OCI-LY1 (cell line): ENCODE results near the gene GPR65.

Experiments used
- H2AFZ ChIP-seq: fragments of 200-600 bp; sonication (generic), shearing (Covaris generic); 2 replicates; pipeline ENCODE4 v1.6.0; 2014; ENCODE audit warnings: antibody characterized with exemption, mild to moderate bottlenecking, low read length
- H3F3A ChIP-seq: fragments of 200-600 bp; sonication (generic), shearing (Covaris generic); 2 replicates; pipeline ENCODE4 v1.6.0; 2014; ENCODE audit warnings: mild to moderate bottlenecking, antibody characterized with exemption, low read length, moderate library complexity; ENCODE audit not compliant: insufficient read depth
- H3K27ac ChIP-seq: fragments of 200-600 bp; sonication (generic); 2 replicates; pipeline ENCODE4 v1.5.1; 2014; ENCODE audit warnings: low read length, mixed run types, mild to moderate bottlenecking, low read depth; ENCODE audit not compliant: poor library complexity, severe bottlenecking
- H3K27me3 ChIP-seq: fragments of 200-600 bp; sonication (generic); 2 replicates; pipeline ENCODE4 v1.6.0; 2014; ENCODE audit warnings: antibody characterized with exemption, mild to moderate bottlenecking, low read length, moderate library complexity; ENCODE audit not compliant: insufficient read depth
- H3K36me3 ChIP-seq: fragments of 200-600 bp; sonication (generic); 2 replicates; pipeline ENCODE4 v1.6.1; 2014; ENCODE audit warnings: mild to moderate bottlenecking, antibody characterized with exemption, low read length, moderate library complexity, mixed read lengths; ENCODE audit not compliant: insufficient read depth
- H3K4me1 ChIP-seq: fragments of 200-600 bp; sonication (generic); 2 replicates; pipeline ENCODE4 v1.5.1; 2014; ENCODE audit warnings: mild to moderate bottlenecking, low read length, moderate library complexity; ENCODE audit not compliant: insufficient read depth, severe bottlenecking
- H3K4me2 ChIP-seq: fragments of 200-600 bp; sonication (generic), shearing (Covaris generic); 2 replicates; pipeline ENCODE4 v1.6.1; 2014; ENCODE audit warnings: low read length
- H3K4me3 ChIP-seq: fragments of 200-600 bp; sonication (generic); 2 replicates; pipeline ENCODE4 v1.5.1; 2014; ENCODE audit warnings: low read length, low read depth, mild to moderate bottlenecking, mixed read lengths; ENCODE audit not compliant: poor library complexity, severe bottlenecking
- H3K79me2 ChIP-seq: fragments of 200-600 bp; shearing (Covaris generic); 2 replicates; pipeline ENCODE4 v1.6.1; 2016; ENCODE audit warnings: mixed run types, low read length, mixed read lengths; ENCODE audit not compliant: insufficient read depth
- H3K9ac ChIP-seq: fragments of 200-600 bp; sonication (generic), shearing (Covaris generic); 2 replicates; pipeline ENCODE4 v1.6.1; 2014; ENCODE audit warnings: mild to moderate bottlenecking, low read length, mixed read lengths
- H3K9me2 ChIP-seq: fragments of 200-600 bp; sonication (generic), shearing (Covaris generic); 2 replicates; pipeline ENCODE4 v1.6.1; 2014; ENCODE audit warnings: low read depth, mild to moderate bottlenecking, low read length, mixed read lengths
- H3K9me3 ChIP-seq: fragments of 200-600 bp; shearing (Covaris generic); 2 replicates; pipeline ENCODE4 v1.6.1; 2014; ENCODE audit warnings: low read length, mixed read lengths
- H4K20me1 ChIP-seq: fragments of 200-600 bp; sonication (generic), shearing (Covaris generic); 2 replicates; pipeline ENCODE4 v1.6.0; 2016; ENCODE audit warnings: mild to moderate bottlenecking, low read length; ENCODE audit not compliant: insufficient read depth
- CTCF ChIP-seq: fragments of 200-600 bp; sonication (generic), shearing (Covaris generic); IDR thresholded peaks from 2 replicates; pipeline ENCODE4 v1.5.1; 2017; ENCODE audit warnings: mild to moderate bottlenecking, antibody characterized with exemption, low read length, moderate library complexity, mixed read lengths
- EZH2 ChIP-seq: fragments of 200-600 bp; sonication (generic), shearing (Covaris generic); IDR thresholded peaks from 2 replicates; pipeline ENCODE4 v1.8.0; 2017; ENCODE audit warnings: borderline replicate concordance, mixed run types, mild to moderate bottlenecking, antibody characterized with exemption, low read length, moderate library complexity, mixed read lengths

The GPR65 gene

GRCh38 chr14:88012495-88012894 is 7.6 kb downstream of the GPR65 start:
- Histone ChIP-seq H3K79me2 (no peaks in the 10 kb centered on the region), H3K4me1 (no peaks in the 10 kb centered on the region), H4K20me1 (no peaks in the 10 kb centered on the region), H3K9me2 (no peaks in the 10 kb centered on the region), H3K4me2 (no peak overlapping the region), H3K4me3 (no peak overlapping the region), H3K27me3 (no peaks in the 10 kb centered on the region), H3K27ac (no peak overlapping the region), H3F3A (no peaks in the 10 kb centered on the region), H3K9ac (no peak overlapping the region), H2AFZ (no peak overlapping the region), H3K36me3 (0 out of 2 replicates have a peak, but pooled peaks cover 3% of the 10 kb centered on the region), H3K9me3 (no peaks in the 10 kb centered on the region)
- TF ChIP-seq EZH2: no peak
- TF ChIP-seq CTCF: no peak

- Histone ChIP-seq H3K4me1 (no peaks in the 10 kb centered on the region), H3K79me2 (no peaks in the 10 kb centered on the region), H3K4me2 (no peak overlapping the region), H3K27me3 (no peaks in the 10 kb centered on the region), H3F3A (no peaks in the 10 kb centered on the region), H4K20me1 (no peaks in the 10 kb centered on the region), H3K4me3 (no peak overlapping the region), H3K9me3 (no peaks in the 10 kb centered on the region), H2AFZ (no peak overlapping the region), H3K9ac (no peak overlapping the region), H3K9me2 (no peaks in the 10 kb centered on the region), H3K36me3 (0 out of 2 replicates have a peak, but pooled peaks cover 3% of the 10 kb centered on the region), H3K27ac (no peak overlapping the region)
- no peak for TF ChIP-seq EZH2
- peak; percentile 86 for TF ChIP-seq CTCF
These were observed 8.9 kb downstream of the GPR65 start for GRCh38 chr14:88013750-88014349.

GRCh38 chr14:88016768-88017167 is 11.8 kb downstream of the GPR65 start:
- Histone ChIP-seq H3K9me3 (no peaks in the 10 kb centered on the region), H3K4me2 (no peak overlapping the region), H3K4me1 (no peaks in the 10 kb centered on the region), H4K20me1 (no peaks in the 10 kb centered on the region), H2AFZ (no peak overlapping the region), H3K79me2 (no peaks in the 10 kb centered on the region), H3K27me3 (no peaks in the 10 kb centered on the region), H3K9me2 (no peaks in the 10 kb centered on the region), H3F3A (no peaks in the 10 kb centered on the region), H3K36me3 (0 out of 2 replicates have a peak, but pooled peaks cover 3% of the 10 kb centered on the region), H3K9ac (no peak overlapping the region), H3K4me3 (no peak overlapping the region), H3K27ac (no peak overlapping the region)
- TF ChIP-seq EZH2: no peak

GRCh38 chr14:88017535-88017934 is 12.6 kb downstream of the GPR65 start:
- Histone ChIP-seq H3K4me3 (no peak overlapping the region), H4K20me1 (no peaks in the 10 kb centered on the region), H2AFZ (no peak overlapping the region), H3F3A (no peaks in the 10 kb centered on the region), H3K9ac (no peak overlapping the region), H3K79me2 (no peaks in the 10 kb centered on the region), H3K4me1 (no peaks in the 10 kb centered on the region), H3K9me2 (no peaks in the 10 kb centered on the region), H3K36me3 (0 out of 2 replicates have a peak, but pooled peaks cover 3% of the 10 kb centered on the region), H3K4me2 (no peak overlapping the region), H3K9me3 (no peaks in the 10 kb centered on the region), H3K27me3 (no peaks in the 10 kb centered on the region), H3K27ac (no peak overlapping the region)
- TF ChIP-seq CTCF (no peak), EZH2 (no peak)
